RPMI8226 (cell line): ENCODE data around the gene SPOCK3.
"Not testable (repeated sequence)": the region's sequence is repeated elsewhere in the genome, so short reads cannot be mapped to it uniquely, and the experiment has no call there.

ENCODE experiments used
- DNase-seq: peaks from one replicate; pipeline ENCODE4 v3.0.0-alpha.2; 2015

Gene SPOCK3

DNA sequence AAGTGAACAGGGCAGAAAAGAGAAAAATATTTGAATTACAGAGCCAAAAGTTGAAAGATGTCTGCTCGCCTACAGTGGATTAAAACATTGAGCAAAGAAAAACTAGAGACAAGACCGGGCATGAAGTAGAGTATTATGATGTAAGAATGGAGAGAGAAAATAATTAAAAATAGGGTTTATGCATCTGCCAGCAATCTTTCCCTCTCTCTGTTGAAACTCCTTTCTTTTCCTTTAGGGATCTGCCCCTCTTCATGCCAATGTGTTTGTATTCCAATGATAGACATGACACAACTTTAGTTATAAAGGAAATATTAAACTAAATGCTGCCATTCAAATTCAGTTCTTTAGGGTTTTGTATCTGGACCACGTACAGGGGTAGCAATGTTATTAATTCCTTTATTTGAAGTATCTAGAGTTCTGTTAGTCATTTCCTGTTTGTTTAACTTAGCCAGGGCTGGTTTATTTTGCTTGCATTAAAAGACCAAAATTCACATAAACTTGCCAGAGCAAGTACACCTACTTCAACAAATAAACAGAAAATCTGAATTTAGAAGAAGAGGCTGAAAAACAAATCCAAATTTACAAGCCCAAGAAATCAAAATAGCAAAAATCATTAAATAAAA lies 202.6 kb downstream of the SPOCK3 start:
- no peak for DNase-seq

DNA sequence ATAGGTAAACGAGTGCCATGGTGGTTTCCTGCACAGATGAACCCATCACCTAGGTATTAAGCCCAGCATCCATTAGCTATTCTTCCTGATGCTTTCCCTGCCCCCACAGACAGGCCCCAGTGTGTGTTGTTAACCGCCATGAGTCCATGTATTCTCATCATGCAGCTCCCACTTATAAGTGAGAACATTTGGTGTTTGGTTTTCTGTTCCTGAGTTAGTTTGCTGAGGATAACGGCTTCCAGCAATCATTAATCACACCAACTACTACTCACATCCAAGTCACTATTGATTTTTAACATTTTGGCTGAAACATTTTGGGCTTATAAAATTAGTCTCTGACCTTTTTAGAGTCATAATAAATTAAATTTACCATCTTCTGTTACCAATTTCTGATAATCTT lies 205.3 kb downstream of the SPOCK3 start:
- no peak for DNase-seq

DNA sequence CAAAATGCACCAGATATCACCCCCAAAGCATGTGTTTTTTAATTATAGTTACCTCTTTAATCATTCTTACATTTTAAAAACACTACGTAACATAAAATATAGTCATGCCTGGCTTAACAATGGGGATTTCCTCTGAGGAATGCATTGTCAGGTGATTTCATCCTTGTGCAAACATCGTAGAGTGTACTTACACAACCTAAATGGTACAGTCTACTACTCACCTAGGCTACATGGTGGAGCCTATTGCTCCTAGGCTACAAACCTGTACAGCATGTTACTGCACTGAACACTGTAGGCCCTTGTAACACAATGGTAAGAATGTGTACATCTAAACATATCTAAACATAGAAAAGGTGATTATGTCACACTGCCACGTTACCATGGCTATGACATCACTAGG lies 208.6 kb downstream of the SPOCK3 start:
- DNase-seq: no peak

GRCh38 chr4:167023364-167023925 lies 210.8 kb downstream of the SPOCK3 start:
- DNase-seq: no peak

- DNase-seq: peak; percentile 62
These were observed 212.6 kb downstream of the SPOCK3 start for GRCh38 chr4:167021545-167022155.

DNA sequence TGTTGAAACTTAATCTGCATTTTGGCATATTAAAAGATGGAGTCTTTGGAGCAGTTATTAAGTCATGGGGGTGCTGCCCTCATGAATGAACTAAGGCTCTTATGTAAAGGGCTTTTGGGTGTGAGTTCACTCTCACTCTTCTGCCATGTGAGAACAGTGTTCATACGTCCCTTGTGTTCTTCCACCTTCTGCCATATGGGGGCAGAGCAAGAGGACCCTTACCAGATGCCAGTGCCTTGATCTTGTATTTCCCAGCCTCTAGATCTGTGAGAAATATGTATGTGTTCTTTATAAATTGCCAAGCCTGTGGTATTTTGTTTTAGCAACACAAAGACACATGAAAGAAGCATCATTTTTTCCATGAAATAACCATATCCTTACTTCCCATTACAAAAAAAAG lies 213.9 kb downstream of the SPOCK3 start:
- no peak for DNase-seq

DNA sequence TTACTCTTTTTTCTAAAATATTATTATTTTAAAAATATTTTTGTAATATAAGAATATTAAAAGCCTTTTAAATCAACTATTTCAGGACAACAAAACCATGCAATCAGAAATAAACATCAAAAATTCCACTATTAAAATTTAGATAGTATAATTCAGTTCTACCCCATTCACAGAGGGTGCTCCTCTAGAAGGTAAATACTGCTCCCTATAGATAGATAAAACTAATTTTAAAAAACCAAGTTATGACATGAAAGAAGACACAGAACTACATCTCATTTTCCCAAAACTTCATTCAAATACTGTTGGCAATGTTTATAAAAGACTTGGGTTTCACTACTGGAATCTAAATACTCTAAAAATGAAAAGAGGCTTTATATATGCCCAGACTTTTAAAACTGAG lies 219.3 kb downstream of the SPOCK3 start:
- DNase-seq: no peak

GRCh38 chr4:167003326-167003725 lies 231.0 kb downstream of the SPOCK3 start:
- no peak for DNase-seq

GRCh38 chr4:167000141-167000852 lies 234.0 kb downstream of the SPOCK3 start:
- no peak for DNase-seq

DNA sequence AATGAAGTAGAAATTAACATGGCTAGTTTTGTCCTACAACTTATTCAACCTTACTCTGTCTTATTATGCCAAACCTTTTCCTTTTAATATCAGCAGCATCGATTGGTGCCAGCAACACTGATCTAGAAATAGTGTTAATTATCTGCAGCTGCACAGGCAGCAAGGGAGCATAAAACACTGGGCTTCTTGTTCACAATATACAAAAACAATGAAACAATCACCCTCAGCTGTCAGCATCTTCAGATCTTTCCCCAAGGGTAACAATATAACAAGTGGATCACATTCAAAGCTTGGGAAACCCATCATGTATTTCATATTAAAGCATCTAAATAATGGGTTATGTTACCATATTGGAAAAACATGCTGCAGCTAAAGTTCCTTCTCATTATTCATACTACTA lies 238.1 kb downstream of the SPOCK3 start:
- no peak for DNase-seq

DNA sequence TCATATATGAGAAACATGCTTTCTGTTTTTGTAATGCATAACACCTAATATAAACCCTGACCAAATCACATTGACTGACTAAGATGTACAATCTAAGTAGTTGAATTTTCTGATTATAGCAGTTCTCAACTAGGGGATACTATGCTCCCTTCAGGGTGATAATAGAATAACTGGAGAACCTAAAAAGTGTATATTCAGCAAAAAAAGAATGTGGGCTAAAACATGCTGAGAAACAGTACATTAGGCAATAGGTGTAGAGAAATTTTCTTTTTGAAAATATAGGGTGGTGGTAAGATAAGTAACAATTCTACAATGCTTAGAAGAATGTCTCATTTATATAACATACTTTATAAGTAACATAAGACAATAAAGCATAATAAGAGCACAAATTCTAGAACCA lies 239.6 kb downstream of the SPOCK3 start:
- DNase-seq: no peak

DNA sequence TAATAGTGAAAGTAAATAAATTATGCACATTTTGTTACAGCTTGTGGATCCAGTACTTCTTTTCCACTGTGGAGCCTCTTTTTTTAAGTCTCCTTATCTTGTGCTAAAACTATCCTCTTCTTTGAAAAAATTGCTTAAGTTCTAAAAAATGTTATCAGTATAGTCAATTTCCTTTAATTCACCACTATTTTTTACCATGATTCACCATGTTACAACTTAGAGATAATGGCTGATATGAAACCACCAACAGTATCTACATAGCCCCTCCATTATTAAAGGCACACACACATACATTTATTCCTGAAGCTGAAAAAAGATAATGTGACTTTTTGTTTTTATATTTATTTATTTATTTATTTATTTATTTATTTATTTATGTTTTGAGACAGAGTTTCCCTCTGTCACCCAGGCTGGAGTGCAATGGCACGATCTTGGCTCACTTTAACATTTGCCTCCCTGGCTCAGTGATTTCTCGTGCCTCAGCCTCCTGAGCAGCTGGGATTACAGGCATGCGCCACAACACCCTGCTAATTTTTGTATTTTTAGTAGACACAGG lies 243.2 kb downstream of the SPOCK3 start:
- no peak for DNase-seq

- no peak for DNase-seq
These were observed 244.4 kb downstream of the SPOCK3 start for GRCh38 chr4:166989886-166990285.

DNA sequence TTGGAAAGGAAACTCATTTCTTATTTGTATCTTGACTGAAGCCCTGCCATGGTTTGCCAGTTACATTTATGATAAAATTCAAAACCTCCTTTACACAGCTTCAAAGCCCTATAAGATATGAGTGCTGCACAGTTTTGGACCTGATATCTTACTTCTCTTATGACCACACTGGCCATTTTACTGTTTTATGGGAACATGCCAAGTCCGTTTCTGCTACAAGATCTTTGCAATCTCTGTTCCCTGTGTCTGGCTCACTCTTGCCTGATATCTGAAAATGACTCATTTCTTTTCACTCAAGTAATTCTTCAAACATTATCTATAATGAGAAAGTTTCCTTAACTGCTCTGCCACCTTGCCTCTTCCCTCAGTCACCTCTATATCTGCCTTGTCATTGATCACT lies 247.3 kb downstream of the SPOCK3 start:
- DNase-seq: no peak

GRCh38 chr4:166981847-166982246 lies 252.4 kb downstream of the SPOCK3 start:
- no peak for DNase-seq

- DNase-seq: no peak
These were observed 253.9 kb downstream of the SPOCK3 start for GRCh38 chr4:166980419-166980818.

DNA sequence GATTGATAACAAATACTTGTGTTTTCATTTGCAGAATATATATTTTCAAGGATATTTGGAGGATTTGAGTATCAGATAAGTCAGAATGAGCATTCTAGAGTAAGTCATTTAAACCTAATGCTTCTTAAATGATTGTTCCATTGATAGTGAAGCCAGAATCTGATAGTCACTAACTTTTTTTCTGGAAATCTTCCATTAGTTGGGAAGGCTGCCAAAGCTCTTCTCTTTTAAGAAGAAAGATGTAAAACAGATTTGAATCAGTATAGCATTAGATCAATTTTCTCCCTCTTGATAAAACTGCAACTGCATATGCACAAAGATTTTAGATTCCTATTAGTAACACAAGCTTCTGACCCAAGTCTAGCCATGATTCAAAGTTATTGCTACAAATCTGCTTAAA lies 256.7 kb downstream of the SPOCK3 start:
- DNase-seq: no peak

DNA sequence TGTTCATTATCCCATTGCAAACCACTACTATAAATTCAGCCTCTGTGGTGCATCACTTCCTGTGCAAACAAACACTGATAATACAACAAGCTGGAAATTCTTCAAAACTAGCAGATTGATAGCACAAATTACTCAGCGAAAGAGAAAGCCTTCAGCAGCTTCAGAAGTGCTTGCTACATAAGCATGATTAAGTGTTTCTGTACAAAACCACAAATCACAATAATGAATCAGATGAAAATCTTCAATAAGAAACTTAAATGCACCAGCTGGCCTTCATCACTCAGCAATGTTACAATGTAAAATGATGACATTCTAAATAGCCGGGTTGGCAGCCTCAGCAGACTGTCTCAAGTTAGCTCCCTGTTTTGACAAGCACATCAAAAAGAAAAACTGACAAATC lies 262.2 kb downstream of the SPOCK3 start:
- DNase-seq: no peak

GRCh38 chr4:166968219-166968618 lies 266.1 kb downstream of the SPOCK3 start:
- not testable (repeated sequence) for DNase-seq

GRCh38 chr4:166965562-166965961 lies 268.7 kb downstream of the SPOCK3 start:
- DNase-seq: no peak

- DNase-seq: no peak
These were observed 276.8 kb downstream of the SPOCK3 start for GRCh38 chr4:166957451-166957850.

- no peak for DNase-seq
These were observed 277.8 kb downstream of the SPOCK3 start for GRCh38 chr4:166956484-166956883.

DNA sequence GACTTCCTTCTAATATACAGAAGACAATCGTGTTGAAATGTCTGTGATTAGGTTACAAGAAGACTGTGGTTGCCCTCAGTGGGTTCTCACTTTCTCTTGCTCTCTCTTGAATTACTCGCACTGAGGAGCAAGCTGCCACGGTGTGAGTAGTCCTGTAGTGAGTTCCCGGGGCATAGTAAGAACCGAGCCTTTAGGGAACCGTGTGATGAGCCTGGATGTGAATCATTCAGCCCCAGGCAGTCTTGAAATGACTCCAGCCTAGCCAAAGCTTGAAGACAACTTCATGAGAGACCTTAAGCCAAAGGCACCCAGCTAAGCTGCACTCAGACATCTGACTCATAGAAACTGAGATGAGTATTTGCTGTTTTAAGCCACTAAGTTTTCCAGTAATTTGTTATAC lies 292.7 kb downstream of the SPOCK3 start:
- DNase-seq: no peak

DNA sequence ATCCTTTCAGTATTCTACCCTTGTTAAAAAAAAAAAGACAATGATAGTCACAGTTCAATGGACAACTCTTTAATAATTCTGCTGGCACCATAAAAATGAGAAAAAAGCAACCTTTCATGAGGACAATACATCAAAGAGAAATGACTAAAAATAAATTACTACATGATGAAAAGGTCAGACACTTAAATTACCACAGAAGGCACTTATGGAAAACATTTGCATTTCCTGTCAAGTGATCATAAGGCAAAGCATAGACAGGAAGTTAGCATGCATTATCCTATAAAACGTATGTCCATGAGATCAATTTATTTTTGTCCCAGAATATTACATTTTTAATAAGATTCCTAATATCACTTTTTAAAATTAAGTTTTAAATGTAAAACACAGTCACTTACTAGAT lies 303.8 kb downstream of the SPOCK3 start:
- no peak for DNase-seq
